ENCODE results near the gene QDPR. TPM values are rescaled to one million over a fixed set of nuclear protein-coding genes. Genes with fewer than 3 reads are reported as not detected.

The QDPR gene
- total RNA-seq (2013; cell fraction: nucleolus; rRNA removed) = 4.9 and 6.3 TPM in 2 replicates
- 3.1 and 6.2 TPM in 2 replicates for total RNA-seq (2014; rRNA removed)
- total RNA-seq (2014; rRNA removed; fragmentation: Illumina TruSeq; extraction: Trizol) = 8.0 and 10.0 TPM in 2 replicates
- total RNA-seq (2021) = 17.5 and 17.6 TPM in 2 replicates
- 6.1 TPM for polyA plus RNA-seq (2011; ENCODE audit: low read depth)
- polyA plus RNA-seq (2011; rRNA removed) = 8.6 and 8.7 TPM in 2 replicates
- polyA plus RNA-seq (2011; cell fraction: cytosol; rRNA removed) = 8.6 and 10.1 TPM in 2 replicates
- polyA plus RNA-seq (2011; cell fraction: nucleus; rRNA removed) = 4.9 and 5.3 TPM in 2 replicates
- 9.6 and 10.1 TPM in 2 replicates for polyA plus RNA-seq (2012)
- 9.1 and 13.6 TPM in 2 replicates for polyA plus RNA-seq (2014; fragmentation: Illumina TruSeq; extraction: Trizol)
- polyA plus RNA-seq (2014; fragmentation: Nextera tagmentation; extraction: Ambion mirVana) = 1 to 10 TPM; 3.0 to 8.2 TPM
- 18.0 and 25.9 TPM in 2 replicates for polyA plus RNA-seq (2014; rRNA removed)
- 10 to 100 TPM; 26.7 to 27.7 TPM for polyA plus RNA-seq (2016; fragmentation: Nextera tagmentation; extraction: Ambion mirVana)
- polyA minus RNA-seq (2011; rRNA and poly(A)+ RNA removed) = 9.6 and 9.8 TPM in 2 replicates
- 2.7 and 4.3 TPM in 2 replicates for polyA minus RNA-seq (2011; cell fraction: cytosol; rRNA and poly(A)+ RNA removed)
- 2.3 and 3.0 TPM in 2 replicates for polyA minus RNA-seq (2011; cell fraction: nucleus; rRNA and poly(A)+ RNA removed)
- percentile 52 among the genes with signal in this experiment for Bru-seq, nascent RNA
- percentile 54 among the genes with signal in this experiment for BruChase-seq, experiment 1, labeled RNA remaining after a 6-hour chase
- BruChase-seq, experiment 2, labeled RNA remaining after a 2-hour chase = percentile 53 among the genes with signal in this experiment
- long read RNA-seq, experiment 1, transcript QDPR-201 (7 exons, 1,648 nt) = major isoform, 17 of 21 reads
- long read RNA-seq, experiment 1, partial matches to known transcripts = 1 of 21 reads
- long read RNA-seq, experiment 1, other reads (novel, unspliced or antisense) = 3 of 21 reads
- long read RNA-seq, experiment 2, transcript QDPR-201 (7 exons, 1,648 nt) = major isoform, 17 of 21 reads
- long read RNA-seq, experiment 2, partial matches to known transcripts = 1 of 21 reads
- long read RNA-seq, experiment 2, other reads (novel, unspliced or antisense) = 2 of 21 reads

DNA sequence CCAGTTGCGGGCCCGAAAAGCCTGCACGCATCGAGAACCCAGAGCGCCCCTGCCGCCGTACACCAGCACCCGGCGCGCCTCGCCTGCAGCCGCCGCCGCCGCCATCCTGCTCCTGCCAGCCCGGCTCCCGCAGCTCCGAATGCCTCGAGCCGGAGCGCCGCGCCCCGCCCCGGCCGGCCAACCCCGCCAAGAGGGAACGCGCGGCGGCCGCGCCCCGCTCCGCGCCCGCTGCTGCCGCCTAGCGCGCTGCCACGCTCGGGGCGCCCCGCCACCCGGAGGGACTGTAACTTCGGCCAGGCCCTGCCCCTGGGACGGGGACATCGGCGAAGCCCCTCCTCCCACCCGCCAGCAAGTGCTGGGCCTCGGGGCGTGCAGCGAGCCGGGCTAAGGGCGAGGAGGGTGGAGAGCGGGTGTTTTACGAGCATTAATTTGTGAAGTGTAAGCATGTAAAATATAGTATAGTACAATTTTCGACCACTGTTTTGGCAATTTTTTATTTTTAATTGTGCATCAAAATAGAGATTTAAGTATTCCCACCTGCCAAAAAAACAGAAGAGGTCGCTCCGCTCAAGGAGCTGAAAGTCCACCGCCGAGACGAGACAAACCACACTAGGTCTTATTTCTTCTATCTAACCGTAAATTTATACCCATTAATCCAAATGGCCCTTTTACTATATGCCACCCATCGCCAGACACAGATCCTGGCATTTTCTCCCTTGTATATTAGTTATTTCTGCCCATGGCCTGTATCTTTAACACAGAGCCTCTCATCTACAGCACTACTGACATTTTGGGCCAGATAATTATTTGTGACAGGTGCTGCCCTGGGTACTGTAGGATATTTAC, at the start of gene QDPR:
Gene QDPR (minus strand): TSS at position 141 of the 846 bp plus-strand sequence. CDS start 36 bp downstream, at position 105.
- BruUV-seq (replicated peaks) = no TSS peak
- in situ Hi-C loops (cut with MboI) = no loop called here
- 2% methylated on average over 56 of the region's 65 CpGs for WGBS (ENCODE audit: insufficient coverage, insufficient replicate concordance, low lambda C conversion rate, missing lambda C conversion rate)
- ChIA-PET POLR2A (no interaction called here), SMC1A (ENCODE audit: uncharacterized antibody, unreplicated experiment) (interaction anchor here (1.0 kb wide), 1 partner anchor 10 kb away, joined by 3 read pairs; no protein-coding TSS in a partner anchor), RAD21 (ENCODE audit: unreplicated experiment) (no interaction called here), CTCF (interaction anchor here (1.2 kb wide), 2 partner anchors 40 to 193 kb away, joined by 3 read pairs; no protein-coding TSS in a partner anchor)
- peak within 1 kb of the TSS; percentile 89 for H2AFZ ChIP-seq (ENCODE audit: control insufficient read depth, low read depth, low read length)
- ATAC-seq (peak; percentile 96), FAIRE-seq (no peak), DNase-seq (ENCODE audit: low read depth, low spot score) (peak; percentile 19)
- H3K9ac ChIP-seq (ENCODE audit: control insufficient read depth, insufficient read depth, low read length) = peak within 1 kb of the TSS; percentile 61
- no peaks in the 10 kb centered on the region for H3K27me3 ChIP-seq (replicated peaks in 1 of 2; ENCODE audit: control insufficient read depth in 2 of 2, insufficient read depth in 2 of 2, low read length in 1 of 2)
- no peaks in the 10 kb centered on the region for H4K20me1 ChIP-seq (ENCODE audit: control insufficient read depth, insufficient read depth)
- intact Hi-C loops (cut with micrococcal nuclease; ENCODE audit: unreplicated experiment) = no loop called here
- no peaks in the 10 kb centered on the region for H3K36me3 ChIP-seq (ENCODE audit: control insufficient read depth in 2 of 2, insufficient read depth in 2 of 2, low read length in 1 of 2)
- no peaks in the 10 kb centered on the region for H3K79me2 ChIP-seq (ENCODE audit: control insufficient read depth, insufficient read depth, low read length)
- H3K9me3 ChIP-seq (replicated peaks; ENCODE audit: control insufficient read depth, insufficient read depth, low read length) = no peaks in the 10 kb centered on the region
- H3K4me2 ChIP-seq (ENCODE audit: control insufficient read depth, insufficient read depth) = peak within 1 kb of the TSS; percentile 94
- no peak within 1 kb of the TSS for H3K27ac ChIP-seq (ENCODE audit: control insufficient read depth, insufficient read depth)
- H3K4me1 ChIP-seq (ENCODE audit: control insufficient read depth, insufficient read depth, low read length) = no peaks in the 10 kb centered on the region; the same call in 1 of the 2 replicates
- H3K4me3 ChIP-seq = peak within 1 kb of the TSS; percentile 93
- TF ChIP-seq HDAC6 (IDR thresholded peaks at IDR 0.05; ENCODE audit: unreplicated experiment) (peak; percentile 87), SIN3A (IDR thresholded peaks at IDR 0.05; ENCODE audit: low read depth, low read length) (no peak), BCL11A (IDR thresholded peaks at IDR 0.05; ENCODE audit: low read depth, low read length) (no peak), KLF5 (IDR thresholded peaks at IDR 0.05; ENCODE audit: partially characterized antibody) (no peak), ZNF622 (IDR thresholded peaks at IDR 0.05) (no peak), TCF7 (IDR thresholded peaks at IDR 0.05; ENCODE audit: borderline replicate concordance) (no peak), TCF3 (IDR thresholded peaks at IDR 0.05; ENCODE audit: borderline replicate concordance, insufficient read depth, low read depth, low read length) (no peak), KDM1A (IDR thresholded peaks at IDR 0.05; ENCODE audit: borderline replicate concordance) (no peak), SMAD1 (IDR thresholded peaks at IDR 0.05; ENCODE audit: low read depth, partially characterized antibody) (no peak), SREBF1 (IDR thresholded peaks at IDR 0.05; ENCODE audit: low read length) (no peak), SP1 (IDR thresholded peaks at IDR 0.05; ENCODE audit: low read depth, low read length) (no peak), RB1 (IDR thresholded peaks at IDR 0.05; ENCODE audit: borderline replicate concordance) (peak; percentile 54; the same call in 1 of the 2 replicates)
- TF ChIP-seq, protein P1, sequence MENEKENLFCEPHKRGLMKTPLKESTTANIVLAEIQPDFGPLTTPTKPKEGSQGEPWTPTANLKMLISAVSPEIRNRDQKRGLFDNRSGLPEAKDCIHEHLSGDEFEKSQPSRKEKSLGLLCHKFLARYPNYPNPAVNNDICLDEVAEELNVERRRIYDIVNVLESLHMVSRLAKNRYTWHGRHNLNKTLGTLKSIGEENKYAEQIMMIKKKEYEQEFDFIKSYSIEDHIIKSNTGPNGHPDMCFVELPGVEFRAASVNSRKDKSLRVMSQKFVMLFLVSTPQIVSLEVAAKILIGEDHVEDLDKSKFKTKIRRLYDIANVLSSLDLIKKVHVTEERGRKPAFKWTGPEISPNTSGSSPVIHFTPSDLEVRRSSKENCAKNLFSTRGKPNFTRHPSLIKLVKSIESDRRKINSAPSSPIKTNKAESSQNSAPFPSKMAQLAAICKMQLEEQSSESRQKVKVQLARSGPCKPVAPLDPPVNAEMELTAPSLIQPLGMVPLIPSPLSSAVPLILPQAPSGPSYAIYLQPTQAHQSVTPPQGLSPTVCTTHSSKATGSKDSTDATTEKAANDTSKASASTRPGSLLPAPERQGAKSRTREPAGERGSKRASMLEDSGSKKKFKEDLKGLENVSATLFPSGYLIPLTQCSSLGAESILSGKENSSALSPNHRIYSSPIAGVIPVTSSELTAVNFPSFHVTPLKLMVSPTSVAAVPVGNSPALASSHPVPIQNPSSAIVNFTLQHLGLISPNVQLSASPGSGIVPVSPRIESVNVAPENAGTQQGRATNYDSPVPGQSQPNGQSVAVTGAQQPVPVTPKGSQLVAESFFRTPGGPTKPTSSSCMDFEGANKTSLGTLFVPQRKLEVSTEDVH (IDR thresholded peaks at IDR 0.05; ENCODE audit: low read depth, partially characterized antibody) = no peak
